GDM1 (cell line): Measurements from ENCODE around the gene LCNL1.
"Not testable (repeated sequence)": the region's sequence is repeated elsewhere in the genome, so short reads cannot be mapped to it uniquely, and the experiment has no call there.

Experiments
- DNase-seq: peaks from one replicate; lab custom pipeline; 2025; lab: John Stamatoyannopoulos, UW

The LCNL1 gene

DNA sequence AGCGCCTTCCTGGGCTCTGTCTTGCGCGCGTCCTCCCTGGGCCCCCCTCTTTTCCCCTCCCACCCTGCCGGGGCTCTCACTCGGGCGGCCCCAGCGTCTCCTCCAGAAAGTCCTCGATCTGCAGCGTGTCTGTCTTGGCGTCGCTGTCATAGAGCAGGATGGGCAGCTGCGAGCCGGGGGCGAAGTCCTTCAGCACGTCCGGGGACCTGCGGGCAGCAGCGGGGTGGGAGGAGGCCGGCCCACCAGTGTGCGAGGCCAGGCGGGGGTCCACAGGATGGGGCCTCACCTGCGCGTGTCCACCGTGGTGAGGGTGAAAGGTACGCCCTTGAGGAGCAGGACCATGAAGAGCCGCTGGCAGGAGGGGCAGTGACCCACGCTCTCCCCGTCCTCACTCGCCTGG, 12.6 kb downstream of the LCNL1 start:
- DNase-seq, result no peak

DNA sequence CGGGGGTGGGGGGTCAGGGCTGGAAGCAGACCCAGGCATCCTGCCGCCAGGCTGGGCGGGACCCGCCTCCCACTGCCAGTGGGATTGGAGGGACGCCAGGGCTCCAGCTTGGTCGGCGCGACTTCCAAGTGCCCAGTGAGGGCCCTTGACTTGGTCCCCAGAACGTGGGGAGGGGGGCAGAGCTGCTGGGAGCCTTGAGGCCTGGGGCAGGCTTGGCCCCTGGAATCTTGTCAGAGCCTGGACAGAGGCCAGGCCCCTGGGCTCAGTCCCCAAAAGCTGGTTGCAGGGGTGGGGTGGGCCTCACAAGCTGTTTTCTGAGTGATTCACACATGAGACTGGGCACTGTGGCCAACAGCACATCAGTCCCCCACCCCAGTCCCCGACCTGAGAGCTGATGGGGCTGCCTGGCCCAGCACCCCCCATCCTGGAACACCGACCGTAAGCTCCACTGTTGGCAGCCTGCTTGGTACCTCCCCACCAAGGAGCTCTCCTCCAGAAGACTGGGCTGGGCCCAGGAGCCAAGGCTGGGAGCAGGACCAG, 13.0 kb downstream of the LCNL1 start:
- no peak for DNase-seq

DNA sequence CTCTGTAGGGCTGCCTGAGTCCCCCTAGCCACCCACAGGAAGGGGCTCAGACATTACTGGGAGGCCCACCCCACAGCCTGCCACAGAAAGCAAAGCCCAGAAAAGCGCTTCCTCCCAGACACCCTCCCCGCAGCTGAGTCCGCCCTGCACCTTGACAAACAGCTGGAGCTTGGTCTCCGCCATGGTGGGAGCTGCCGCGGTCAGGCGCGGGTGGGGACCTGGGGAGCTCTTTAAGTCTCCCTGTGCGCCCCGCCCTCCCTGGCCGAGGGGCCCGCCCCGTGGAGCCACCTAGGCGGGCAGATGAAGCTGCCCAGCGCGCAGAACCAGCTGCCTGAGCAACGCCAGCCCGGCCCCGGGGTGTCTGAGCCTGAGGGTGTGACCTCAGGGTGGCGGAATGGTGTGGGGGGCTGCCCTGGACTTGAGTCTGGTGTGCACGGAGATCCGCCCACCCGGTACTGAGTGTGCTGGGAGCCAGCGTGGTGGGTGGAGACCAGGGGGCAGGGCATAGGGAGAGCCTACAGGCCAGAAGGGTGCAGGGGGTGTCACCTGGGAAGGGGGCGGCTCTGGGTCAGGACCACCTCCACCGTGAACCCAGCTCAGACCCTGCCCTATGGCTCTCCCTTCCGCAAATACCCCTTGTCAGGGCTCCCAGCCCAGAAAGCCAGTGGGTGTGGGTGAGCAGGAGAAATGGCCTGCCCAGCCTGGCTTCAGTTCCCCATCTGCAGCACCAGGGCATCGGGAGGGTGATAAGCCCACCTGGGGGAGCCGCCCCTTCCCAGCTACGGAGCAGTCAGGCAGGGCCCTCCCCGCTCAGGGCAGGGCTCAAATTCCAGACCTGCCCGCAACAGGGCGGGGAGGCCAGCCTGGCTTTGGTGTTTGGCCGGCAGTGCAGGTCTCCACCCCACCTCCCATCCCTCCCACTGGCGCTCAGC, 13.8 kb downstream of the LCNL1 start, which contains the start of gene CLIC3:
CLIC3 (minus strand) TSS at position 208 of the 932 bp plus-strand sequence; CDS start at position 183, 25 bp downstream.
- DNase-seq, result no peak

DNA sequence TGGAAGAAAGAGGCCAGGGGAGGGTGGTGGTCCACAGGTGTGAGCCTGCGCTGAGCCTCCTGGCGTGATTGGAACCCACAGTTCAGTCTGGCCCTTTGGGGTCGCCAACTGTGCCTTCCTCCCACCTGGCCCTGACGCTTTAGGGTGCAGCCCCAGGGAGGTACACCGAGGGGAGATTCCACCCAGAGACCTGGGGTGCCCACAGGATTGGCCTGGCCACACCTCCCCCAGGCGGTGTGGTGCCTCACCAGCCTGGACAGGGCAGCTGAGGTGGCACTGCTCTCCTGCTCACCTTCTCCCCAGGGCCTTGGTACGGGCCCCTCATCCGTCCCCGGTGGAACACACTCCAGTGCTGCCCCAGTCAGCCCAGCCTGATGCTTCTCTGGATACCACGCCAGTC, 14.6 kb downstream of the LCNL1 start:
- no peak for DNase-seq

DNA sequence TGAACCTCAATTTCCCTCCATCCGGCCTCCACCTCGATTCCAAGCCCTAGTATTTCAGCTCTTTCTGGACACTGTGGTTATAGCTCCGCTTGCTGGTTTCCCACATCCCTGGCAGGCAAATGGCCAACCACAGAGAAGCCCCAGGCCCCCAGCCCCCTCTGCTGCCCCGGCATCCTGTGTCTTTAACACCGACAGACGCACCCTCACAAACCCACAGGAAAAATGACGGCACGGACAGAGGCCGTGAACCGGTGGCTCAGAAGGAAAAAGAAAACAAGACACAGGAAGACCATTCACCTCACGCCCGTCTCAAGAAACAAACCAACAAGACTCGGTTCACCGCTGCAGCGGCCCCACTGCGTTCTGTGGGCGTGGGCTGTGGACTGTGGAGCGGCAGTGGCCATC, 15.0 kb downstream of the LCNL1 start:
- DNase-seq, result no peak

DNA sequence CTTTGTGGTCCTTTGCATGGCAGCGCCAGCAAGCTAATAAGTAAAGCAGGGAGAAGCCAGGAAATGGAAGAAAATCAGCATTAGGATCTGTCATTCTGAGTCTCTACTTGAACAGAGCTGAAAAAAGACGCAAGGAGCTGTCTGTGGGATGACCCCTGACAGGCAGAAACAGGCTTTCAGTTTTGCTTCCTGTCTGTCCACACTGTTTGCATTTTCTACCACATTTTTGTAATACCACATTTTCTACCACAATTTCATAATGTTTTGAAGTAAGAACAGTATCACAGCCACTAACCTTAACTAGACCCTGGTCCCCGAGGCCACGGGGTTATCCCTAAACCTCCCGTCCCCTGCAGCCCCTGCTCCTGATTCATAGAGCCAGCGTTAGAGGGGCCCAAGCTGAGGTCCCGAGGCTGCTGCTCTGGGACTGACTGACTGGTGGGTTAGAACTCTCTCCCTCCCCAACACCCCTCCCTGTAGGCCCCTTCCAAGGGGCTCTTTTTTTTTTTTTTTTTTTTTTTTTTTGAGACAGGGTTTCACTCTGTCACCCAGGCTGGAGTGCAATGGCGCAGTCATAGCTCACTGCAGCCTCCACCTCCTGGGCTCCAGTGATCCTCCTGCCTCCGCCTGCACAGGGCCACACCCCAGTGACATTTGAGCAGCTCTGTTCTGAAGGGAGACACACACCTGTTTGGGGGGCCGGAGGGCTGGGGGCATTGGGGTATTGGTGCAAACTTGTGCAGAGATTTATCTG, 17.6 kb downstream of the LCNL1 start:
- DNase-seq, result peak; percentile 26

DNA sequence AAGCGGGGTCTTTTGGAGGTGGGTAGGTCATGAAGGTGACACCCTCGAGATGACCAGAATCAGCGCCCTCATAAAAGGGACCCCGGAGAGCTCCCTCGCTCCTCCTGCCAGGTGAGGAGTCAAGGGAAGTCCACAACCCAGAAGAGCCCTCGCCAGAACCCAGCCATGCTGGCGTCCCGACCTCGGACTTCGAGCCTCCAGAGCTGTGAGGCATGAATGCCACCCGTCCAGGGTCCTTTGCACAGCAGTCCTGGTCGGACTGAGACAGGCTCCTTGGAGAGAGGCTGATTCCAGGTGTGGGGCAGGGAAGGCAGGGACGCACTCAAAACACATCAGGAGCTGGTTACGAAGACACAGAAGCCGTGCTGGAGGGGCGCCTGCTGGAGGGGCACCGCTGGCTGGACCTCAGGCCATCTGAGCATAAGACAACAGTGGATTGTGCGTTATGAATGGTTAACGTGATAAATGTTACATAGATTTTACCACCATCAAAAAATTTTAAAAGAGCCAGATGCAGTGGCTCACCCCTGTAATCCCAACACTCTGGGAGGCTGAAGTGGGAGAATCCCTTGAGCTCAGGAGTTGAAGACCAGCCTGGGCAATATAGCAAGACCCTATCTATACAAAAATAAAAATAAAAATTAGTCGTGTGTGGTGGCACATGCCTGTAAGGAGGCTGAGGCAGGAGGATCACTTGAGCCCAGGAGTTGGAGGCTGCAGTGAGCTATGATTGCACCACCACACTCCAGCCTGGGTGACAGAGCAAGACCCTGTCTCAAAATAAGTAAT, 19.3 kb downstream of the LCNL1 start:
- no peak for DNase-seq

DNA sequence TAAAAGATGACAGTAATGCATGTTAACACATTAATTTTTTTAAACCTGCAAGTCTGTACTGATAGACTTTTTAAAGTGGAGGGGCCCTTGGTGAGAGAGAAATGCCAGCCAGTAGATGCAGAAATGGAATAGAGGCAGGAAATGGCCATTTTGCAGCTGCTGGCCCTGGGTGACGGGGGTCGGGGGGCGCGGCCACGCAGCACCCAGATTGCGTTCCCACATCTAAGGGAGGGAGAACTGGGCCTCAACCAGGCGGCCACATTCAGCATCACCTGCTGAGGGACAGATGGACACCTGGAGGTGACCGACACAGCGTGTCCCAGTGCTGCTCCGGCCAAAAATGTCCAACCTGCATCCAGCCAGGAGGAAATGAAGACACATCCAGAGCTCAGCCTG, 19.9 kb downstream of the LCNL1 start:
- DNase-seq, result no peak

DNA sequence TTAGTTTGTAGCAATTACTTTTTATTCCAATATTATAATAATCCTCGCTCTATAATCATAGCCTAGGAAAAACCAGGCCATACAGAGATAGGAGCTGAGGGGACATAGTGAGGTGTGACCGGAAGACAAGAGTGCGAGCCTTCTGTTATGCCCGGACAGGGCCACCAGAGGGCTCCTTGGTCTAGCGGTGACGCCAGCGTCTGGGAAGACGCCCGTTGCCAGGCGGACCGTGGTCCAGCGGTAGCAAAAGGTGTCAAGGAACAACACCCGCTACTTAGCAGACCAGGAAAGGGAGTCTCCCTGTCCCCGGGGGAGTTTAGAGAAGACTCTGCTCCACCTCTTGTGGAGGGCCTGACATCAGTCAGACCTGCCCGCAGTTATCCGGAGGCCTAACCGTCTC, 21.5 kb downstream of the LCNL1 start:
- DNase-seq, result not testable (repeated sequence)

DNA sequence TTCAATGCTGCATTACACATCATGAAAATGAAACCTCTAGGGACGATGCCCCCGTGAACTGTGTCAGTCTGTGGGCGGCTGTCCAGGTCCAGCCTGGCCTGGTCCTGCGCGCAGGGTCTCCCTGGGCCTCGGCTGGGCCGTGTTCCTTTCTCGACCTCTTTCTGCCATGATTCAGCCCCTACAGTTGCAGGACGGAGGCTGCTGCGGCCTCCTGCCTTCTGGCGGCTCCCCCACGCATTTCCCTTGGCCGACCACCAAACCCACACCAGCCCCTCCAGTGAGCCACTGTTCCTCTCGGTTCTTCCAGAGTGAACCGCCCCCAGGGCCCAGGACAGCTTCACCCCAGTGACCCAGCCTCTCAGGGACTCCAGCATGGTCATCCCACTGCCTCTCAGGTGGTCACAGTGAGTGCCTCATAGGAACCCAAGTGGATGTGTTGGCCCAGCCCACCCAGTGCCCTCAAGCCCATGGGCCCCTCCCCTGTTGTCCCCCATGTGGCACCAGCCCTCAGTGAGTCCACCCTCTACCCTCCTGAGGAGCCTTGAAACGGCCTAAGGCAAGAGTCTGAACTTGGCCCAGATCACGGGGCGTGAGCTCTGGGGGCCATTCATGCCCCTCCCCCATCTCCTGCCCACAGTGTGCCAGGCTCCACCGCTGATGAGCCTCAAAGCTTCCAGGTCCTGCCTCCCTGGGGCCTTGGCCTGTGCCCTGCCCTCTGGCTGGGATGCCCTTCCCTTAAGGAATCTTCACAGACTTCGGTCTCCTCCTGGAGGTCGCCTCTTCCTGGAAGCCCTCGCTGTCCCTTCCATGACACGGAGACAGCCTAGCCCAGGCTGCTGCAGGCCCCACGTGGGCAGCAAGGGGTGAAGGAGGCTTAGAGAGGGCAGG, 23.6 kb downstream of the LCNL1 start:
- peak; percentile 23 for DNase-seq

DNA sequence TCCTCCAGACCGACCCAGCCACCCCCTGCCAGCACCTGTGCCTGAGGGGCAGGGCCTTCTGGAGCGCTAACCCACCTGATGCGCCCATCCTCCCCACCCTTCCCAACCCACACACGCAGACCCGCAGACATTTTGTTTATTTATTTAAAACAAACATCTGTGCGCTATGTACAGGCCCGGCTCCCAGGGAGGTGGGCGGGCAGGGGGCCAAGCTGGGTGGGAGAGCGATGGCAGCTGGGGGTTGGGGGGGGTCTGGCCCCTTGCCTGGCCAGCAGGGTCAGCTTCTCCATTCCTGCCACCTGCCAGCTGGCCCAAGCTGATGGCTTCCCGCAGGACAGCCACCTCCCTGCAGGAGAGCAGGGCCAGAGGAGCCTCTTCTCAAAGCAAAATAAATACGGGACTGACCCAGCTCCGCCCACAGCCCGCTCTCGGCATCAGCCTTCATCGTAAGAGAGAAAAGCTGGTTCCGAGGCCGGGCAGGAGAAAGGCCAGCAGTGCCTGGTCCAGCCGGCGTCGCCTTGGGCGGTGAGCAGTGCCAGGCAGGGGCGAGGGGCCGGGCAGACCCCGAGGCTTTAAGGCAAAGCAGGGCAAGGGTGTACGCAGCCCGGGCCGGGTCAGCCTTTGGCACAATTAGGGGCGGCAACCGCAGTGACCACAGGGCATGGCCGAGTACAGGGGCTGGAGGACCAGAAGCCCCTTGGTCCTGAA, 24.5 kb downstream of the LCNL1 start:
- no peak for DNase-seq

DNA sequence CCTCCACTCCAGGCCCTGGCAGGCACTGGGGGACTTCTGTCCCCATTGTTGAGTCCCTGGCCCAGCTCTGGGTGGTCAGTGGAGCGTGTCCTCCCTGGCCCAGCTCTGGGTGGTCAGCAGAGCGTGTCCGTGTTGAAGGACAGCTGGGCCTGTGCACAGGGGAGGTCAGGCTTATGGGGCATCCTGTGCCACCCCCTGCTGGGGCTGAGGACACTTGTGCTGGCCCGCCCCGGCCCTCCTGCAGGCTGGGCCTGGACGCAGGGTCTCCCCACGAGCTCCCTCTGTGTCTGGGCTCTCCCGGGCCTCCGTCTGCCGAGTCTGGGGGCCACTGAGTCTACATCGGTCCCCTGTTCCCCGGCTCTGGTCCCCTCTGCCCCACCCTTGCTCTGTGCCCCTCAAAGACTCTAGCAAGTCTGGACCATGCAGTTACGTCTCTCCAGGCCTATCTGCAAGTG, 25.1 kb downstream of the LCNL1 start:
- DNase-seq, result no peak

DNA sequence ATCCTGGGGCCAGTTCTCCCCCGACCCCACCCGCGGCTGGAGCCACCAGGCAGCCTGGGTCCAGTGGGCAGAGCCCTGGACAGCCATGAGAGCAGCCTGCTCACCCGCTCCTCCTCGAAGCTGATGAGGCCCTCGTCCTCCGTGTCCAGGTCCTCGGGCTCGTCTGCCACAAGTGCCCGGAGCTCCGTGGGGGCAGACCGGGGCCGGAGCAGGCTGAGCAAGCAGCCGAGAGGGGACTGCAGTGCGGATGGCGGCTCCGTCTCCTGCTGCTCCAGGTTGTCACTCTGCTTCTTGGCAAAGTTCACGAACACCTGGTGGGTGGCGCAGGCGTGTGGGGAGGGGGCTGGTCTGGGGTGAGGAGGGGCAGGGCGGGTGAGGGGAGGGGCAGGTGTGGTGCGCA, 25.5 kb downstream of the LCNL1 start:
- no peak for DNase-seq

DNA sequence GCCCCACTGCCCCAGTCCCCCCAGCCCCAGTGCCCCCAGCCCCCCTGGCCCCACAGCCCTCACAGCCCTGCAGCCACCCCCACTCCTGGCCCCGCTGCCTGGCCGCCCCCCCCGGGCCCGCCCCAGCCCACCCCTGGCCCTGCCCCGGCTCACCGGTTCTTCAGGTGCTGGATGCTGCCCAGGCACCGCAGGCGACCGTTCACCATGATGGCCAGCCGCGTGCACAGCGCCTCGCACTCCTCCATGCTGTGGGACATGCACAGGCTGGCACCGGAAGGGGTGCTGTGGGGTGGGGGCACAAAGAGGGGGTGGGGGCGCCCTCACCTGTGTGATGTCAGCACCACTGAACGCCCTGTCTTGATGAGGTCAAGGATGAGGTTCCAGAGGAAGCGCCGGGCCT, 26.4 kb downstream of the LCNL1 start:
- DNase-seq, result no peak

DNA sequence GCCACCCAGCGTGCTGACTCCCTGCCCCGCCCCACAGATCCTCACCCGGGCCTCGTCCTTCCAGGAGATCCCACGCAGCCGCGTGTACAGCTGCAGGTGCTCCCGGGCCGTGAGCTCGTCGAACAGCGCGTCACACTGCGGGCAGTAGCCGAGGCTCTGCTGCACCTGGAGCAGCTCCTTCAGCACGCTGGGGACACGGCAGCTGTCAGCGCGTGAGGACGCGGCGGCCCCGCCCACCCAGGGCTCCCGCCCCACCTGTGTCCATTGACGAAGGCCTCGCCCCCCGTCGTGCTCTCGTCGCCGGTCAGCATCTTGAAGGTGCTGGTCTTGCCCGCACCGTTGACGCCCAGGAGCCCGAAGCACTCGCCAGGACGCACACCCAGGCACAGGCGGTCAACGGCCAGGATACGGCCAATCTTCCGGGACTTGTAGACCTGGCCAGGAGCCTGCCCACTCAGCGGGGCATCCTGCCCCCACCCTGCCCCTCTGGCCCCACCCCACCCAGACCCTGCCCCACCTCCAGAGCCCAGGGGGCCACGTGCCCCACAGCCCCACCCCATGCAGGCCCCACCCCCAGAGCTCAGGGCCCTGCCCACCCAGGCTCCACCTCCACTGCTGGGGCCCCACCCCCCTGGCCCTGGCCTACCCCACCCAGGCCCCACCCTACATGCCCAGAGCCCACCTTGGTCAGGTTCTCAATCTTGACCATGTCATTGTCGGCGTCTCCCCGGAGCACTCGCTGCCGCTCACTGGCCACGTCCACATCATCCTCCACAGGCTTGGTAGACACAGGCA, 27.3 kb downstream of the LCNL1 start:
- DNase-seq, result no peak

DNA sequence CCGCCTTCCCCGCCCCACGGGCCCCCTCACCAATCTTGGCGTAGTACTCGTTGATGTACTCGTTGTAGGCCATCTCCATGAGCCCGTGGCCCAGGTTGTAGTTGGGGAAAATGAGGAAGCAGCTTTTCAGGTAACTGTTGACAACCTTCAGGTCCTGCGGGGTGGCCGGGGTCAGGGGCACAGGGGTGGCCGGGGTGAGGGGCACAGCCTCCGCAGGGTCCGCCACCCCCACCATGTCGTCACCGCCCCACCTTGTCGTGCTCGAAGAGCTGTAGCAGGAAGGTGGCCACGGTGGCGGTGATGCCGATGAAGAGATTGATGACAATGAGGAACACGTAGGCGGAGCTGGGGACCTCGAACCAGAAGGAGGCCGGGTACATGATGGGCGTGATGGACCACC, 28.4 kb downstream of the LCNL1 start:
- DNase-seq, result no peak

DNA sequence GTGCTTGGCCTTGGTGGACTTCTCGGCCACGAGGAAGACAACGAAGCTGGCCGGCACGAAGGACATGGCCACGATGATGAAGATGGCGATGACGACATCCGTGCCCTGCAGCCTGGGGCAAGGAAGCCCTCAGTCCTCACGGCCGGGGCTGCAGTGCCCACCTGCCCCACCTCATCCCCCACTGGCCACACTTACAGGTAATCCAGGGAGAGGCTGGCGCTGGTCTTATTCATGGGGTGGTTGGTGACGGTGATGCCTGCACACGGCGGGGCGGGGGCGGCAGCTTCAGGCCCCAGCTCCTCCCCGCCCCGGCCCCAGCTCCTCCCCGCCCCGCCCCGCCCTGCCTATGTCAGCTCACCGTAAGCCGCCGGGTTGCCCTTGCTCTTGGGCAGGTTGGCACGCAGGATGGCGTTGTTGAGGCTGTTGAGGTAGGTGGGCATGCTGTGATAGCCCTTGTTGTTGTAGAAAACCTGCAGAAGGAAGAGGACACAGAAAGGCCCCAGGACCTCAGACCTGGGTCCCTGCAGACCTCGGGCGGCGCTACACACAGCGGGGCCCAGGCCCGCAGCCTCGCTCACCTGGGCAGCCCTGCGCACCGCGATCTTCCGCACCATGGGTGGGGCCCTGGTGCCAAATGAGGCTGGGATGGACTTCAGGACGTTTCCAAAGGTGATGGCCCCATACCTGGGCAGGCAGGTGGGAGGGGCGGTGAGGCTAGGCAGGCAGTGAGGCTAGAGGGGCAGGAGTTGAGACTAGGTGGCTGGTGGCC, 29.3 kb downstream of the LCNL1 start:
- no peak for DNase-seq

DNA sequence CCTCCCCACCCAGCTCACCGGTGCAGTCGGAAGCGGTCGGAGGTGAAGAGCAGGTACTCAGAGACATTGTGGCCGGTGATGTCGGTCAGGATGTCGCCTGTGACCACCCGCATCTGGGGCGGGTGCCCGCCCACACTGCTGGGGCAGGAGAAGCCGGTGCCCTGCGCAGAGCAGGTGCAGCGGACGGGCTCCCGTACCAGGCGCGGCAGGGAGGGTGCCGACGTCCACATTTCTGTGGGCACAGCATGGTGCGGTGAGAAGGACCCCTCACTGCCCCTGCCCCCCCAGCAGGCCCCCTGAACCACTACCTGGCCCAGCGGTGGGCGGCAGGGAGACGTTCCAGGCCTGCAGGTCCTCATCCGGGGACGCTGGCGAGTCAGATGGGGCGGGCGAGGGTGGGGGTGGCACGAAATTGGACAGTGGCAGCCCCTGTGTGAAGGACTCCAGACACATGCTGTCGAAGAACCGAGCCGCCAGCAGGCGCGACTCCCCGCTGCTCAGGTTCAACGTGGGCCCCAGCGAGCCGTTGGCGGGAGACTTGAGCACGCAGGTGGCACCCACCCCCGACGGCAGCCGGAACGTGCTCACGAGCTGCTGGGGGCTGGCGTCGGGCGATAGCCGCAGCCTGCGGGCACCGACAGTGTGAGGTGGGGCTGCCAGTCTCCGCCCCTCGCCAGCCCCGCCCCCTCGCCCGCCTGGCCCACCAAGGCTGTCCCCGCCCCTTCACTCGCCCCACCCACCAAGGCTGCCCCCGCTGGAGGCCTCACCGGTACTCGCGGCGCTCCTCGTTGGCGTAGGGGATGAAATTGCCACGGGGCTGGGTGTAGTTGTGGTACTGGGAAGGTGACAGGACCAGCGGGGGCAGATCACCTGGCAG, 30.1 kb downstream of the LCNL1 start:
- DNase-seq, result no peak
